ENCODE data around the gene RPS24.

- TF ChIP-seq CTCF (IDR thresholded peaks at IDR 0.05) (no peak), ZFX (IDR thresholded peaks at IDR 0.05; ENCODE audit: borderline replicate concordance) (no peak)
These were observed 23.4 kb upstream of the RPS24 start for GRCh38 chr10:78010278-78010677.

Measured in 22Rv1 (cell line).